ENCODE results near the gene TKT. TPM values are rescaled to one million over a fixed set of nuclear protein-coding genes. Genes with fewer than 3 reads are reported as not detected.

Gene TKT
- total and polyA plus RNA-seq, 2 of the 4 experiments (the other 2 are of a cell fraction) = 280 to 349 TPM

DNA sequence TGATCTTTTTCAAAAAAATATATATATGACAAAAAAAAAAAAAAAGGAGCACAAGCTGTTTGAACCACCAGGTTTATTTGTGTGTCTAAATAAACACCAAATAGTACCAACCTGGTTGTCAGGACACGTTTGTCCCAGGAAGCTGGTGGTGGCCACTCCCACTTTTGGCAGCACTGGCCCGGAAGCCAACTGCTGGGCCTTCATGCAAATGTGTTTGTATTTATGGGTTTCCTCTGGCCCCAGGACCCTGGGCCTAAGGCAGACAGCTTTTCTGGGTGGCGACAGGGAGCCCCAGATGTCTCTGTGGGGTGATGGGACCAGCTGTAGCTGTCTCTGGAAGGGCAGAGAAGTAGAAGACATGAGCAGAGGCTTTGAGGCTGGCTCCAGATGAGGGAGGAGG, 63.2 kb downstream of the TKT start (continued):
- TF ChIP-seq, protein P1, sequence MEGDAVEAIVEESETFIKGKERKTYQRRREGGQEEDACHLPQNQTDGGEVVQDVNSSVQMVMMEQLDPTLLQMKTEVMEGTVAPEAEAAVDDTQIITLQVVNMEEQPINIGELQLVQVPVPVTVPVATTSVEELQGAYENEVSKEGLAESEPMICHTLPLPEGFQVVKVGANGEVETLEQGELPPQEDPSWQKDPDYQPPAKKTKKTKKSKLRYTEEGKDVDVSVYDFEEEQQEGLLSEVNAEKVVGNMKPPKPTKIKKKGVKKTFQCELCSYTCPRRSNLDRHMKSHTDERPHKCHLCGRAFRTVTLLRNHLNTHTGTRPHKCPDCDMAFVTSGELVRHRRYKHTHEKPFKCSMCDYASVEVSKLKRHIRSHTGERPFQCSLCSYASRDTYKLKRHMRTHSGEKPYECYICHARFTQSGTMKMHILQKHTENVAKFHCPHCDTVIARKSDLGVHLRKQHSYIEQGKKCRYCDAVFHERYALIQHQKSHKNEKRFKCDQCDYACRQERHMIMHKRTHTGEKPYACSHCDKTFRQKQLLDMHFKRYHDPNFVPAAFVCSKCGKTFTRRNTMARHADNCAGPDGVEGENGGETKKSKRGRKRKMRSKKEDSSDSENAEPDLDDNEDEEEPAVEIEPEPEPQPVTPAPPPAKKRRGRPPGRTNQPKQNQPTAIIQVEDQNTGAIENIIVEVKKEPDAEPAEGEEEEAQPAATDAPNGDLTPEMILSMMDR (conservative IDR thresholded peaks at IDR 0.05; ENCODE audit: low read depth, low read length) = no peak
- TF ChIP-seq POLR2A (IDR thresholded peaks at IDR 0.05; ENCODE audit: low read depth, low read length) (no peak), MXI1 (IDR thresholded peaks at IDR 0.05; ENCODE audit: borderline replicate concordance, low read depth, low read length) (no peak), MAFK (IDR thresholded peaks at IDR 0.05; ENCODE audit: low read depth, low read length) (no peak), FOS (IDR thresholded peaks at IDR 0.05; ENCODE audit: low read depth, low read length) (no peak), MAZ (IDR thresholded peaks at IDR 0.05; ENCODE audit: borderline replicate concordance, low read depth, low read length) (no peak), RAD21 (IDR thresholded peaks at IDR 0.05; ENCODE audit: low read length) (no peak)

All from IMR-90 (cell line).